ENCODE results near the gene PLXNC1. TPM values are rescaled to one million over a fixed set of nuclear protein-coding genes. Genes with fewer than 3 reads are reported as not detected.

PLXNC1 gene
- total RNA-seq, 2 donors from 2014 or later = 8.5 to 9.2 TPM

GRCh38 chr12:94286583-94287244 lies 138.3 kb downstream of the PLXNC1 start:
- Histone ChIP-seq H3K27me3 (replicated peaks; ENCODE audit: insufficient read depth) (no peaks in the 10 kb centered on the region), H3K4me3 (no peak overlapping the region), H3K9me3 (no peaks in the 10 kb centered on the region), H3K36me3 (no peaks in the 10 kb centered on the region), H3K27ac (no peak overlapping the region), H3K4me1 (ENCODE audit: control insufficient read depth in 1 of 2, low read depth in 2 of 2) (peaks cover 7 to 14% of the 10 kb centered on the region in 2 donors)
- DNase-seq (ENCODE audit: low spot score) (no peak), ATAC-seq (ENCODE audit: insufficient number of reproducible peaks, low FRiP score, low read depth) (no peak)
- TF ChIP-seq, protein P1, sequence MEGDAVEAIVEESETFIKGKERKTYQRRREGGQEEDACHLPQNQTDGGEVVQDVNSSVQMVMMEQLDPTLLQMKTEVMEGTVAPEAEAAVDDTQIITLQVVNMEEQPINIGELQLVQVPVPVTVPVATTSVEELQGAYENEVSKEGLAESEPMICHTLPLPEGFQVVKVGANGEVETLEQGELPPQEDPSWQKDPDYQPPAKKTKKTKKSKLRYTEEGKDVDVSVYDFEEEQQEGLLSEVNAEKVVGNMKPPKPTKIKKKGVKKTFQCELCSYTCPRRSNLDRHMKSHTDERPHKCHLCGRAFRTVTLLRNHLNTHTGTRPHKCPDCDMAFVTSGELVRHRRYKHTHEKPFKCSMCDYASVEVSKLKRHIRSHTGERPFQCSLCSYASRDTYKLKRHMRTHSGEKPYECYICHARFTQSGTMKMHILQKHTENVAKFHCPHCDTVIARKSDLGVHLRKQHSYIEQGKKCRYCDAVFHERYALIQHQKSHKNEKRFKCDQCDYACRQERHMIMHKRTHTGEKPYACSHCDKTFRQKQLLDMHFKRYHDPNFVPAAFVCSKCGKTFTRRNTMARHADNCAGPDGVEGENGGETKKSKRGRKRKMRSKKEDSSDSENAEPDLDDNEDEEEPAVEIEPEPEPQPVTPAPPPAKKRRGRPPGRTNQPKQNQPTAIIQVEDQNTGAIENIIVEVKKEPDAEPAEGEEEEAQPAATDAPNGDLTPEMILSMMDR (IDR thresholded peaks at IDR 0.05) = no peak

GRCh38 chr12:94287245-94287628 lies 138.9 kb downstream of the PLXNC1 start:
- ATAC-seq (ENCODE audit: insufficient number of reproducible peaks, low FRiP score, low read depth) = no peak
- H3K27me3 ChIP-seq (replicated peaks; ENCODE audit: insufficient read depth) = no peaks in the 10 kb centered on the region
- no peak overlapping the region for H3K4me3 ChIP-seq
- H3K9me3 ChIP-seq = no peaks in the 10 kb centered on the region
- no peak for DNase-seq (ENCODE audit: low spot score)
- no peaks in the 10 kb centered on the region for H3K36me3 ChIP-seq
- TF ChIP-seq, protein P1 (IDR thresholded peaks at IDR 0.05) = no peak
- no peak overlapping the region for H3K27ac ChIP-seq
- H3K4me1 ChIP-seq (ENCODE audit: control insufficient read depth in 1 of 2, low read depth in 2 of 2) = peaks cover 7 to 14% of the 10 kb centered on the region in 2 donors

- H3K27ac ChIP-seq = peak overlapping the region; percentile 13 to 36
- TF ChIP-seq, protein P1 (IDR thresholded peaks at IDR 0.05) = no peak
- peaks cover 7 to 14% of the 10 kb centered on the region in 2 donors for H3K4me1 ChIP-seq (ENCODE audit: control insufficient read depth in 1 of 2, low read depth in 2 of 2)
- no peaks in the 10 kb centered on the region for H3K36me3 ChIP-seq
- ATAC-seq (ENCODE audit: insufficient number of reproducible peaks, low FRiP score, low read depth) (no peak), DNase-seq (ENCODE audit: low spot score) (no peak)
- no peaks in the 10 kb centered on the region for H3K27me3 ChIP-seq (replicated peaks; ENCODE audit: insufficient read depth)
- H3K4me3 ChIP-seq = no peak overlapping the region
- H3K9me3 ChIP-seq = no peaks in the 10 kb centered on the region
These were observed 141.3 kb downstream of the PLXNC1 start for GRCh38 chr12:94289461-94290312.

DNA sequence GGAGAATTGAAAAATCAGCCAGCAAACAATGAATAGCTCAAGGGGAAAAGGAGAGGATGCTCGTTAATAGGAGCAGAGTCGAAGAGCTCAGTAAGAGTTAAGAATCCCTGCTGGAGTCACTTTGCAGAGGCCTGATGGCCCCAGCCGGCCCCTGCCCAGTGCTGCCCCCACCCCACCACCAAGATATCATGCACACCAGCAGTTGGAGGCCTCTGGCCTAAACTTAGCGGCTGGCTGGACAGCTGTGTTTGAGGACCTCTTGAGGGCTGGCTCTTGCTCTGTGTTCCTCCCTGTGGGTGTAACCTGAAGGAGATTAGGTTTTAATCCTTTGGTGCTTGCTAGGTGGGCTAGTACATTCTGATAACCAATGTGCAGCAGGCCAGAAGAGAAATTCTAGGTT lies 142.0 kb downstream of the PLXNC1 start:
- Histone ChIP-seq H3K4me1 (ENCODE audit: control insufficient read depth in 1 of 2, low read depth in 2 of 2) (peaks cover 7 to 14% of the 10 kb centered on the region in 2 donors), H3K36me3 (no peaks in the 10 kb centered on the region), H3K27me3 (replicated peaks; ENCODE audit: insufficient read depth) (no peaks in the 10 kb centered on the region), H3K27ac (peak overlapping the region; percentile 1 to 13), H3K4me3 (no peak overlapping the region), H3K9me3 (no peaks in the 10 kb centered on the region)
- TF ChIP-seq, protein P1 (IDR thresholded peaks at IDR 0.05) = no peak
- DNase-seq (ENCODE audit: low spot score) (no peak), ATAC-seq (ENCODE audit: insufficient number of reproducible peaks, low FRiP score, low read depth) (no peak)

- ATAC-seq (ENCODE audit: insufficient number of reproducible peaks, low FRiP score, low read depth) (no peak), DNase-seq (ENCODE audit: low spot score) (no peak)
- TF ChIP-seq, protein P1 (IDR thresholded peaks at IDR 0.05) = no peak
- Histone ChIP-seq H3K4me1 (ENCODE audit: control insufficient read depth in 1 of 2, low read depth in 2 of 2) (peaks cover 0 to 11% of the 10 kb centered on the region in 2 donors), H3K27me3 (replicated peaks; ENCODE audit: insufficient read depth) (no peaks in the 10 kb centered on the region), H3K9me3 (no peaks in the 10 kb centered on the region), H3K36me3 (no peaks in the 10 kb centered on the region), H3K4me3 (no peak overlapping the region), H3K27ac (no peak overlapping the region)
These were observed 148.8 kb downstream of the PLXNC1 start for GRCh38 chr12:94297096-94297699.
